Measurements from ENCODE around the gene MAGI1. TPM values are rescaled to one million over a fixed set of nuclear protein-coding genes. Genes with fewer than 3 reads are reported as not detected.

The MAGI1 gene
- total RNA-seq, 1 donor from 2014 or later = not detected

DNA sequence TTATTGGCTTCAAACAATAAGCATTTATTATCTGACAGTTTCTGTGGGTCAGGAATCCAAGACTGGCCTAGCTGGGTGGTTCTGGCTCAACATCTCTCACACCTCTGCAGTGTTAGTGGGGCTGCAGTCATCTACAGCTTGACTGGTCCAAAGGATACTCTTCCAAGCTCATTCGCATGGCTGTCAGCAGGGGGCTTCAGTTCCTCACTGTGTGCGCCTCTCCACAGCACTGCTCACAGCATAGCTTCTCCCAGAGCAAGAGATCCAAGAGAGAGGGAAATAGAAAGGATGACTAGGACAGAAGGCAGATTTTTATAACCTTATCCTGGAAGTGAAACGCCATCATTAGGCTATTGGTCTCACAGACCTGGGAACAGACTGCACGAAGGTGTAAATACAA is 64.2 kb downstream of the MAGI1 start:
- CTCF ChIA-PET = no interaction called here
- intact Hi-C loops (cut with micrococcal nuclease) = no loop called here

DNA sequence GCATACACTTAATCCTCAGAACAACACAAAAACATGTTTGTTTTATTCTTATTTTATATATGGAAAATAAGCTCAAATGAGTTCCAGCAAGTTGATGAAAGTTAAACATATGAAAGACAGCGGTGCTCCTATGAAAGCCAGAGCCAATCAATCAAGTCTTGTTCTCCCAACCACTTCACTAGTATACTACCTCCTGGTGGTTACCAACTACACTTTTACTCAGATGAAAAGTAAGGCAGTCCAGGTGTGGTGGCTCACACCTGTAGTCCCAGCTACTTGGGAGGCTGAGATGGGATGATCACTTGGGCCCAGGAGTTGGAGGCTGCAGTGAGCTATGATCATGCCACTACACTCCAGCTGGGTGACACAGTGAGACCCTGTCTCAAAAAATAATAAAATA is 66.0 kb downstream of the MAGI1 start:
- ChIA-PET POLR2A (no interaction called here), CTCF (no interaction called here)
- no peak for DNase-seq
- no peaks in the 10 kb centered on the region for H3K4me1 Mint-ChIP-seq
- H3K36me3 Mint-ChIP-seq (ENCODE audit: low read depth) = no peaks in the 10 kb centered on the region
- intact Hi-C loops (cut with micrococcal nuclease) = no loop called here
- H3K9me3 Mint-ChIP-seq = no peaks in the 10 kb centered on the region
- TF ChIP-seq, protein P1, sequence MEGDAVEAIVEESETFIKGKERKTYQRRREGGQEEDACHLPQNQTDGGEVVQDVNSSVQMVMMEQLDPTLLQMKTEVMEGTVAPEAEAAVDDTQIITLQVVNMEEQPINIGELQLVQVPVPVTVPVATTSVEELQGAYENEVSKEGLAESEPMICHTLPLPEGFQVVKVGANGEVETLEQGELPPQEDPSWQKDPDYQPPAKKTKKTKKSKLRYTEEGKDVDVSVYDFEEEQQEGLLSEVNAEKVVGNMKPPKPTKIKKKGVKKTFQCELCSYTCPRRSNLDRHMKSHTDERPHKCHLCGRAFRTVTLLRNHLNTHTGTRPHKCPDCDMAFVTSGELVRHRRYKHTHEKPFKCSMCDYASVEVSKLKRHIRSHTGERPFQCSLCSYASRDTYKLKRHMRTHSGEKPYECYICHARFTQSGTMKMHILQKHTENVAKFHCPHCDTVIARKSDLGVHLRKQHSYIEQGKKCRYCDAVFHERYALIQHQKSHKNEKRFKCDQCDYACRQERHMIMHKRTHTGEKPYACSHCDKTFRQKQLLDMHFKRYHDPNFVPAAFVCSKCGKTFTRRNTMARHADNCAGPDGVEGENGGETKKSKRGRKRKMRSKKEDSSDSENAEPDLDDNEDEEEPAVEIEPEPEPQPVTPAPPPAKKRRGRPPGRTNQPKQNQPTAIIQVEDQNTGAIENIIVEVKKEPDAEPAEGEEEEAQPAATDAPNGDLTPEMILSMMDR (IDR thresholded peaks at IDR 0.05) = no peak
- no peak overlapping the region for H3K27ac Mint-ChIP-seq
- ATAC-seq (ENCODE audit: low read depth) = no peak
- no peak overlapping the region for H3K4me3 Mint-ChIP-seq
- H3K27me3 Mint-ChIP-seq = no peaks in the 10 kb centered on the region

More for the DNA sequence above, 64.2 kb downstream of the MAGI1 start:
- DNase-seq (no peak), ATAC-seq (ENCODE audit: low read depth) (no peak)
- H3K36me3 Mint-ChIP-seq (ENCODE audit: low read depth) = no peaks in the 10 kb centered on the region
- H3K27me3 Mint-ChIP-seq = no peaks in the 10 kb centered on the region
- no peaks in the 10 kb centered on the region for H3K4me1 Mint-ChIP-seq
- H3K4me3 Mint-ChIP-seq = no peak overlapping the region
- H3K9me3 Mint-ChIP-seq = no peaks in the 10 kb centered on the region
- TF ChIP-seq, protein P1 (IDR thresholded peaks at IDR 0.05) = no peak
- POLR2A ChIA-PET = no interaction called here
- H3K27ac Mint-ChIP-seq = no peak overlapping the region

DNA sequence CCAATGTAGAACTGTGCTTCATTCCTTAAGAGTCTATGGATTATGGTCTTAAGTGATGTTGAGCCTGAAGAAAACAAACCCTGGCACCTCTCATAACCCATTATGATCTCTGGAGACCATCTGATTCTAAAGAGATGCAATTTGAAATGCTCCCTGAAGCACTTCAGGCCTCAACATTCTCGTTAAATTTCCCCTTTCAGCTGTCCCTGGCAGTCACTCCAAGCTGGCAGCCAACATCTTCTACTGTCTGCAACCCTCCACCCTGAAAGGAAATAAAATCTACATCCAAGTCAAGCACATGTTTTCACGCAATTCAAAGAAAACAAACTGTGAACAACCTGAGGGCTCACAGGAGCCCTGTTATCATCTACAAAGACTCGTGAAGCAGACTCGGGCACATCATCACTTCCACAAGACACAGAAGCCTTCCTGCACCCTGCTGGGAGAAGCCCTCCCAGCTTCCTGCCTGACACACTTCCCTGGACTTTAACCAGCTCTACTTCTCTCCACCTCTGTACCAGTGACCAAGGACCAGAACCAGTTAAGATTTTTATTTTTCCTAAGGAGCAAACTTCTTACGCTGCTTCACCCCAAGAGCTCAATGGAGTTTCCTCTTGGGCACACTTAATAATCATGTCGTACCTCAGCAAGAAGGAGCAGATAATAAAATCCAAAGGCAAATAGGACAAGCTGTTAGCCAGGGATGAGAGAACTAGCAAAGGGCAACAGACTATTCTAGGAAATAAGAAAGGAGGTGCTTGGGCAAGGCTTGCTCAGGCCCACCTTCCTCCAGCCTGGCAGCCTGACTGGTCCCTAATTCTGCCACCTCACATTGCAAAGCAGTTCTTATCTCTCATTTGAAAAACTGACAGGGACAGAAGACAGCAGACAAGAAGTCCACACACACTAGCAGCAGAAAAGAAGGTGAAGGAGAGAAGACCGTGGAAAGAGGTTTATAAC is 67.1 kb downstream of the MAGI1 start:
- DNase-seq (no peak), ATAC-seq (ENCODE audit: low read depth) (no peak)
- POLR2A ChIA-PET = no interaction called here
- Mint-ChIP-seq H3K36me3 (ENCODE audit: low read depth) (no peaks in the 10 kb centered on the region), H3K27ac (no peak overlapping the region), H3K27me3 (no peaks in the 10 kb centered on the region), H3K4me1 (no peaks in the 10 kb centered on the region), H3K4me3 (no peak overlapping the region), H3K9me3 (no peaks in the 10 kb centered on the region)
- CTCF ChIA-PET = no interaction called here
- TF ChIP-seq, protein P1 (IDR thresholded peaks at IDR 0.05) = no peak
- intact Hi-C loops (cut with micrococcal nuclease) = no loop called here

DNA sequence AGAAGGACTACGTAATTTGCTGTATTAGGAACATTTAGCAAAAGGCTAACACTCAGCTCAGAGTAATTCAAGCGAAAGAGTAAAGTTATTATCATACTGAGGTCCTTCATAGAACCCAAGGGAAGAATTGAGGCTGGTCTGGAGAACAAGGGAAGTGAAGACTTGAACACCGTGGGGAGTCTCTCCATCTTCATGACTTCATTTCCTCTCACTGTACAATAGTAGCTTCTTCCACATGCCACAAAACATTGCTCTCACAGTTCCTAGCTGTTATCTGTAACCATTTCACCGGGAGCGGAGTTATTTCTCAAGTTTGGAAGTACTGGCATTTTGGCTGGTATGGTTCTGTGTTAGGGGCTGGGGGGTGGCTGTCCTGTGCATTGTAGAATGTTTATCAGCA is 69.7 kb downstream of the MAGI1 start:
- intact Hi-C loops (cut with micrococcal nuclease) = no loop called here
- DNase-seq = no peak
- no peak for ATAC-seq (ENCODE audit: low read depth)
- CTCF ChIA-PET = no interaction called here
- Mint-ChIP-seq H3K36me3 (ENCODE audit: low read depth) (no peaks in the 10 kb centered on the region), H3K27me3 (no peaks in the 10 kb centered on the region), H3K4me3 (no peak overlapping the region), H3K4me1 (no peaks in the 10 kb centered on the region), H3K27ac (no peak overlapping the region), H3K9me3 (no peaks in the 10 kb centered on the region)
- TF ChIP-seq, protein P1 (IDR thresholded peaks at IDR 0.05) = no peak
- POLR2A ChIA-PET = no interaction called here

DNA sequence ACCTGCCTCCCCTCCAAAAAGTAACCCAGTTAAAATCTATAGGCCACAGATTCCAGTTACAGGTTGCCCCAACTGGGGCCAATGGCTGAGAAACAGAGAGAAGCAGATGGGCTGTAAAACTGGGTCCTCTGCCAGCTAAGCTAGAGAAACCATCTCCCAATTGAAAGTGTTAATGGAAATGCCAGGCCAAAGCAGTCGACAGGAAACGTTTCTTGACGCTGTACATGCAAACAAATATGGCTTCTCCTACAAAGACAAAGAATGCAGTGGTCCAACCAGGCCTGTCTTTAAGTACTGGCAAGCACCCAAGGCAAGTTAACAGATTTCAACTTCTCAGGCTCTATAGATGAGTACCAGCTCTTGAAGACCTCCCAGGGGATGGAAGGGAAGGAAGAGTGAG is 71.3 kb downstream of the MAGI1 start:
- no peak overlapping the region for H3K27ac Mint-ChIP-seq
- POLR2A ChIA-PET = no interaction called here
- H3K9me3 Mint-ChIP-seq = no peaks in the 10 kb centered on the region
- ATAC-seq (ENCODE audit: low read depth) (no peak), DNase-seq (no peak)
- TF ChIP-seq, protein P1 (IDR thresholded peaks at IDR 0.05) = no peak
- CTCF ChIA-PET = no interaction called here
- no peaks in the 10 kb centered on the region for H3K36me3 Mint-ChIP-seq (ENCODE audit: low read depth)
- no peaks in the 10 kb centered on the region for H3K27me3 Mint-ChIP-seq
- no peaks in the 10 kb centered on the region for H3K4me1 Mint-ChIP-seq
- intact Hi-C loops (cut with micrococcal nuclease) = no loop called here
- H3K4me3 Mint-ChIP-seq = no peak overlapping the region

Measured in activated B cell treated with CpG ODN at 0.5 μM for 24 hours (primary cell).